Measurements from ENCODE around the gene APLP1.

DNA sequence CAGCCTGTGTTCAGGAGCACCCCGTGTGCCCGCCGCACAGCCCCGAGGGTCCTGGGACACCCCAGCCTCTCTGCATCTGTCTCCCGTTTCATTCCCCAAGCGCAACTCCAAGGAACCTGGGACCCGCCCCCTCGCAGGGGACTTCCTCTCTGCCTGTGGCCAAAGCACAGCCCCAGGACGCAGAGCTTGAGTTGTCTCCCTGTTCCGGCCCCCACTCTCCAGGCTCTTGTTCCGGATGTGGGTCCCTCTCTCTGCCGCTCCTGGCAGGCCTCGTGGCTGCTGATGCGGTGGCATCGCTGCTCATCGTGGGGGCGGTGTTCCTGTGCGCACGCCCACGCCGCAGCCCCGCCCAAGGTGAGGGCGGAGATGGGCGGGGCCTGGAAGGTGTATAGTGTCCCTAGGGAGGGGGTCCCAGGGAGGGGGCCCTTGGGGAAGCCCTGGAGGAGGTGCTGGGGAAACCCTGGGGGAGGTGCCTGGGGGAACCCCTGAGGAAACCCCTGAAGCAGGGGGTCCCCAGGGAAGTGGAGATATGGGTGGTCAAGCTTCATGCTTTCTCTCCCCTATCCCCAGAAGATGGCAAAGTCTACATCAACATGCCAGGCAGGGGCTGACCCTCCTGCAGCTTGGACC, 35.3 kb downstream of the APLP1 start:
- TF ChIP-seq CTCF (conservative IDR thresholded peaks at IDR 0.05; ENCODE audit: low read depth, low read length) (no peak), POLR2A (IDR thresholded peaks at IDR 0.05; ENCODE audit: low read depth, low read length) (no peak)

Measured in IMR-90 (cell line).